HepG2 (cell line): Measurements from ENCODE around the gene KATNA1. TPM values are rescaled to one million over a fixed set of nuclear protein-coding genes. Genes with fewer than 3 reads are reported as not detected.

ENCODE experiments used
- ARID2 ChIP-seq: sonication (generic); formaldehyde crosslinking; IDR thresholded peaks from 2 replicates; pipeline ENCODE4 v1.8.1; 2022; ENCODE audit warnings: mild to moderate bottlenecking, missing genetic modification reagents, borderline replicate concordance
- ELF1 ChIP-seq: sonication (generic); formaldehyde crosslinking; IDR thresholded peaks from 2 replicates; pipeline ENCODE4 v1.4.0; 2020; ENCODE audit warnings: missing genetic modification reagents
- JARID2 ChIP-seq: sonication (generic); formaldehyde crosslinking; IDR thresholded peaks from 2 replicates; pipeline ENCODE4 v1.8.1; 2023; ENCODE audit warnings: missing genetic modification reagents, inconsistent platforms; ENCODE audit not compliant: insufficient replicate concordance
- SRSF1 ChIP-seq: fragments of 200-400 bp; formaldehyde crosslinking; optimal IDR thresholded peaks from 2 replicates; pipeline ENCODE3; 2017; ENCODE audit warnings: mild to moderate bottlenecking, low read depth, low read length, moderate library complexity
- WIZ ChIP-seq: sonication (generic); formaldehyde crosslinking; IDR thresholded peaks from 2 replicates; pipeline ENCODE4 v1.5.1; 2020; ENCODE audit warnings: mild to moderate bottlenecking, missing genetic modification reagents
- ZFX ChIP-seq: sonication (generic); formaldehyde crosslinking; IDR thresholded peaks from 2 replicates; pipeline ENCODE4 v1.4.0; 2020; ENCODE audit warnings: mild to moderate bottlenecking, low read depth, missing genetic modification reagents, moderate library complexity
- ZNF276 ChIP-seq: sonication (generic); formaldehyde crosslinking; IDR thresholded peaks from 2 replicates; pipeline ENCODE4 v1.4.0; 2020; ENCODE audit warnings: mild to moderate bottlenecking, low read depth, missing genetic modification reagents
- ZNF546 ChIP-seq: sonication (generic); formaldehyde crosslinking; conservative IDR thresholded peaks from 2 replicates; pipeline ENCODE4 v1.8.1; 2023; ENCODE audit warnings: mild to moderate bottlenecking, missing genetic modification reagents
- ZNF574 ChIP-seq: sonication (generic); formaldehyde crosslinking; IDR thresholded peaks from 2 replicates; pipeline ENCODE4 v1.4.0; 2020; ENCODE audit warnings: missing genetic modification reagents
- ZNF598 ChIP-seq: sonication (generic); formaldehyde crosslinking; IDR thresholded peaks from 2 replicates; pipeline ENCODE4 v1.5.1; 2020; ENCODE audit warnings: mild to moderate bottlenecking, missing genetic modification reagents, borderline replicate concordance
- ZNF639 ChIP-seq: conservative IDR thresholded peaks from 2 replicates; pipeline ENCODE4 v1.6.1; 2018; ENCODE audit warnings: missing genetic modification reagents
- polyA plus RNA-seq, 8 experiments: library from polyadenylated mRNA; depleted of rRNA in 3 of 8; stranded (reverse) in 7 of 8; unstranded in 1 of 8; fragments of >200 nt; fragmentation: Illumina TruSeq in 4 of 8; extraction: Trizol in 4 of 8; gene quantifications; 2 replicates each; pipeline versions ENCODE4 v1.2.1 to v1.2.3, GENCODE V29; 2011 to 2016; ENCODE audit warnings: low read depth in 4 of 8, missing spikeins in 1 of 8, mixed read lengths in 1 of 8; ENCODE audit not compliant: insufficient read depth in 1 of 8
- total RNA-seq, 5 experiments: library from RNA; depleted of rRNA; stranded (reverse); fragments of >200 nt; fragmentation: Illumina TruSeq; extraction: Trizol; gene quantifications; 2 replicates each; pipeline ENCODE4 v1.2.3, GENCODE V29; 2016; ENCODE audit warnings: low read depth in 1 of 5
- TF ChIP-seq, protein P1 (sequence below): sonication (generic); formaldehyde crosslinking; IDR thresholded peaks from 2 replicates; pipeline ENCODE4 v1.5.1; 2020; ENCODE audit warnings: mild to moderate bottlenecking, missing genetic modification reagents, moderate library complexity
- TF ChIP-seq, protein P2 (sequence below): sonication (generic); formaldehyde crosslinking; IDR thresholded peaks from 2 replicates; pipeline ENCODE4 v1.4.0; 2020; ENCODE audit warnings: low read depth, missing genetic modification reagents

Gene KATNA1
- total and polyA plus RNA-seq, 2 of the 13 experiments (the other 11 are each of a cell fraction or from before 2014, with no cell fraction given): 14.8 to 25.3 TPM

DNA sequence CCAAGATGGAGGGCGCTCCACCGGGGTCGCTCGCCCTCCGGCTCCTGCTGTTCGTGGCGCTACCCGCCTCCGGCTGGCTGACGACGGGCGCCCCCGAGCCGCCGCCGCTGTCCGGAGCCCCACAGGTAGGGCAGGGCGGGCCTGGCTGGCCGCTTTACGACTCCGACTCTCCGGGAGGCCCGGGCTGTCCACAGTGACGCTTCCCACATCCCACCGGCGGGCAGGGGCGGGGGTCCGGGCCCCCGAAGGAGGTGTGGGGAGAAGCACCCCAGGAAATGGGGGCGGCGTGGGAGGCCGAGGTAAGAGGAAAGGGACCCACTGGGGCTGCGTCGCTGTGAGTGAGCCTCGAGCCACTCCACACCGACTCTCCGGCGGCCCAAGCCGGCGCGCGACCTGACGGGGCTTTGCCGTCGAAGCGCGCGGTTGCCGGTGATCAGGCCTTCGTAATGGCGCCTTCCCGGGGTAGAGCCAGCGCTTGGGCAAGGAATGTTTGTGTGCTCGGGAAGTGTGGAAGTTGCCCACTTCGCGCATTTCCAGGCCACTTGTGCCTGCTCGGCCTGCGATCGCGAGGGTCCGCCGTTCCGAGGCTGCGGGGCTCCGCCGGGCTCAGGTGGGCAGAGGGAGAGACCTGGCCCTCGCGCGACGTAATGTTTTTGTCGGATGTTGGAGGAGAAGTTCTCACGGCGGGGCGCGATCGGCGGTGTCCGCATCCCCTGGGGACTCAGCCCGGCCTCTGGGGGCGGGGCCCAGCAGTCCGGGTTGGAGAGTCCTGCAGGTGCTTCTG, 81.9 kb downstream of the KATNA1 start (continued):
- TF ChIP-seq JARID2 (CRISPR knock-in tag): no peak
- peak; percentile 19; the same call in 1 of the 2 replicates for TF ChIP-seq ZNF574 (CRISPR knock-in tag)
- peak; percentile 91 for TF ChIP-seq ZNF598 (CRISPR knock-in tag)
- TF ChIP-seq ARID2 (CRISPR knock-in tag): peak; percentile 82; the same call in 1 of the 2 replicates
- no peak for TF ChIP-seq WIZ (CRISPR knock-in tag)
- TF ChIP-seq ZNF639 (CRISPR knock-in tag): peak; percentile 78
- no peak for TF ChIP-seq ZNF546 (CRISPR knock-in tag)
- peak; percentile 93 for TF ChIP-seq ZFX (CRISPR knock-in tag)
- TF ChIP-seq, protein P1, sequence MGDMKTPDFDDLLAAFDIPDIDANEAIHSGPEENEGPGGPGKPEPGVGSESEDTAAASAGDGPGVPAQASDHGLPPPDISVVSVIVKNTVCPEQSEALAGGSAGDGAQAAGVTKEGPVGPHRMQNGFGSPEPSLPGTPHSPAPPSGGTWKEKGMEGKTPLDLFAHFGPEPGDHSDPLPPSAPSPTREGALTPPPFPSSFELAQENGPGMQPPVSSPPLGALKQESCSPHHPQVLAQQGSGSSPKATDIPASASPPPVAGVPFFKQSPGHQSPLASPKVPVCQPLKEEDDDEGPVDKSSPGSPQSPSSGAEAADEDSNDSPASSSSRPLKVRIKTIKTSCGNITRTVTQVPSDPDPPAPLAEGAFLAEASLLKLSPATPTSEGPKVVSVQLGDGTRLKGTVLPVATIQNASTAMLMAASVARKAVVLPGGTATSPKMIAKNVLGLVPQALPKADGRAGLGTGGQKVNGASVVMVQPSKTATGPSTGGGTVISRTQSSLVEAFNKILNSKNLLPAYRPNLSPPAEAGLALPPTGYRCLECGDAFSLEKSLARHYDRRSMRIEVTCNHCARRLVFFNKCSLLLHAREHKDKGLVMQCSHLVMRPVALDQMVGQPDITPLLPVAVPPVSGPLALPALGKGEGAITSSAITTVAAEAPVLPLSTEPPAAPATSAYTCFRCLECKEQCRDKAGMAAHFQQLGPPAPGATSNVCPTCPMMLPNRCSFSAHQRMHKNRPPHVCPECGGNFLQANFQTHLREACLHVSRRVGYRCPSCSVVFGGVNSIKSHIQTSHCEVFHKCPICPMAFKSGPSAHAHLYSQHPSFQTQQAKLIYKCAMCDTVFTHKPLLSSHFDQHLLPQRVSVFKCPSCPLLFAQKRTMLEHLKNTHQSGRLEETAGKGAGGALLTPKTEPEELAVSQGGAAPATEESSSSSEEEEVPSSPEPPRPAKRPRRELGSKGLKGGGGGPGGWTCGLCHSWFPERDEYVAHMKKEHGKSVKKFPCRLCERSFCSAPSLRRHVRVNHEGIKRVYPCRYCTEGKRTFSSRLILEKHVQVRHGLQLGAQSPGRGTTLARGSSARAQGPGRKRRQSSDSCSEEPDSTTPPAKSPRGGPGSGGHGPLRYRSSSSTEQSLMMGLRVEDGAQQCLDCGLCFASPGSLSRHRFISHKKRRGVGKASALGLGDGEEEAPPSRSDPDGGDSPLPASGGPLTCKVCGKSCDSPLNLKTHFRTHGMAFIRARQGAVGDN (CRISPR knock-in tag): peak; percentile 95
- TF ChIP-seq, protein P2, sequence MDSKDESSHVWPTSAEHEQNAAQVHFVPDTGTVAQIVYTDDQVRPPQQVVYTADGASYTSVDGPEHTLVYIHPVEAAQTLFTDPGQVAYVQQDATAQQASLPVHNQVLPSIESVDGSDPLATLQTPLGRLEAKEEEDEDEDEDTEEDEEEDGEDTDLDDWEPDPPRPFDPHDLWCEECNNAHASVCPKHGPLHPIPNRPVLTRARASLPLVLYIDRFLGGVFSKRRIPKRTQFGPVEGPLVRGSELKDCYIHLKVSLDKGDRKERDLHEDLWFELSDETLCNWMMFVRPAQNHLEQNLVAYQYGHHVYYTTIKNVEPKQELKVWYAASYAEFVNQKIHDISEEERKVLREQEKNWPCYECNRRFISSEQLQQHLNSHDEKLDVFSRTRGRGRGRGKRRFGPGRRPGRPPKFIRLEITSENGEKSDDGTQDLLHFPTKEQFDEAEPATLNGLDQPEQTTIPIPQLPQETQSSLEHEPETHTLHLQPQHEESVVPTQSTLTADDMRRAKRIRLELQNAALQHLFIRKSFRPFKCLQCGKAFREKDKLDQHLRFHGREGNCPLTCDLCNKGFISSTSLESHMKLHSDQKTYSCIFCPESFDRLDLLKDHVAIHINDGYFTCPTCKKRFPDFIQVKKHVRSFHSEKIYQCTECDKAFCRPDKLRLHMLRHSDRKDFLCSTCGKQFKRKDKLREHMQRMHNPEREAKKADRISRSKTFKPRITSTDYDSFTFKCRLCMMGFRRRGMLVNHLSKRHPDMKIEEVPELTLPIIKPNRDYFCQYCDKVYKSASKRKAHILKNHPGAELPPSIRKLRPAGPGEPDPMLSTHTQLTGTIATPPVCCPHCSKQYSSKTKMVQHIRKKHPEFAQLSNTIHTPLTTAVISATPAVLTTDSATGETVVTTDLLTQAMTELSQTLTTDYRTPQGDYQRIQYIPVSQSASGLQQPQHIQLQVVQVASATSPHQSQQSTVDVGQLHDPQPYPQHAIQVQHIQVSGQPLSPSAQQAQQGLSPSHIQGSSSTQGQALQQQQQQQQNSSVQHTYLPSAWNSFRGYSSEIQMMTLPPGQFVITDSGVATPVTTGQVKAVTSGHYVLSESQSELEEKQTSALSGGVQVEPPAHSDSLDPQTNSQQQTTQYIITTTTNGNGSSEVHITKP: peak; percentile 5; the same call in 1 of the 2 replicates
- peak; percentile 74; the same call in 1 of the 2 replicates for TF ChIP-seq ZNF276 (CRISPR knock-in tag)
- peak; percentile 13; the same call in 1 of the 2 replicates for TF ChIP-seq ELF1 (CRISPR knock-in tag)
- peak; percentile 94 for TF ChIP-seq SRSF1
